Aortic smooth muscle cell (primary cell): ENCODE results near the gene RFPL1. TPM values are rescaled to one million over a fixed set of nuclear protein-coding genes. Genes with fewer than 3 reads are reported as not detected.

Experiments used
- total RNA-seq: library from RNA; depleted of rRNA; stranded (reverse); fragments of >200 nt; gene quantifications from 2 replicates; pipeline ENCODE4 v1.2.3, GENCODE V29; 2014

The RFPL1 gene
- not detected in 2 replicates for total RNA-seq

GRCh38 chr22:29438283-29438682, at the start of gene RFPL1:
Gene RFPL1, plus strand, starts transcription at chr22:29438583.

GRCh38 chr22:29479417-29480261, 41.3 kb downstream of the RFPL1 start, which contains the start of gene NEFH:
Gene NEFH, plus strand, starts transcription at chr22:29480218. Its CDS starts 45 bp downstream, at chr22:29480263.

Other genes starting within 250 kb of the RFPL1 start
- not detected in 2 replicates for gene EMID1, start 232.7 kb upstream of the RFPL1 start, total RNA-seq
- 14.8 and 18.4 TPM in 2 replicates for gene RHBDD3, start 170.6 kb upstream of the RFPL1 start, total RNA-seq
- gene EWSR1, start 170.3 kb upstream of the RFPL1 start, total RNA-seq = 136 and 166 TPM in 2 replicates
- 10.1 and 10.8 TPM in 2 replicates for gene GAS2L1, start 131.9 kb upstream of the RFPL1 start, total RNA-seq
- gene RASL10A, start 122.9 kb upstream of the RFPL1 start, total RNA-seq = 0.25 TPM in 1 of 2 replicates, not detected in the other
- gene AP1B1, start 50.0 kb upstream of the RFPL1 start, total RNA-seq = 64.5 and 79.1 TPM in 2 replicates
- 0.25 and 0.26 TPM in 2 replicates for gene NEFH, start 41.6 kb downstream of the RFPL1 start, total RNA-seq
- gene THOC5, start 115.2 kb downstream of the RFPL1 start, total RNA-seq = 29.0 and 37.3 TPM in 2 replicates
- gene NIPSNAP1, start 142.5 kb downstream of the RFPL1 start, total RNA-seq = 36.3 and 41.3 TPM in 2 replicates
- gene NF2, start 165.1 kb downstream of the RFPL1 start, total RNA-seq = 65.0 and 66.1 TPM in 2 replicates